Measurements from ENCODE around the gene PATE3. TPM values are rescaled to one million over a fixed set of nuclear protein-coding genes. Genes with fewer than 3 reads are reported as not detected.

Gene PATE3, protein sequence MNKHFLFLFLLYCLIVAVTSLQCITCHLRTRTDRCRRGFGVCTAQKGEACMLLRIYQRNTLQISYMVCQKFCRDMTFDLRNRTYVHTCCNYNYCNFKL
- not detected for total RNA-seq

DNA sequence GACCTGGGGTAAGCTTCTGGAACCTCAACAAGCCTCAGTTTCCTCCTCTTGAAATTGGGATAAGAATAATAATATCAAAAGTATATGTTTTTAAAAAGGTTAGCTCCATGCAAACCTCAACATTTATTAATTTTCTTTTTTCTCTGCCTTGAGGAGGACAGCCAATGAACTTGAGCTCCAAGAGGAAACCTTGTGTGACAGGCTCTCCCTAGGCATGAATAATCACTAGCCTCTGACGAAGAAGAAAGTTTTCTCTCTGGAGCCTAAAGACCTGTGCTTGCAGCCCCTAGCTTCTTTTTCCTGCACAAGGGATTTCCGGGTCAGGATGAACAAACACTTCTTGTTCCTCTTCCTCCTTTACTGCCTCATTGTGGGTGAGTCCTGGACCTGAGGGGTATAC lies at the start of gene PATE3:
Gene PATE3, plus strand, starts transcription at position 301 of the 400 bp plus-strand sequence. Its CDS starts 25 bp downstream, at position 326.
- H3K4me3 Mint-ChIP-seq, result no peak within 1 kb of the TSS
- no peak within 1 kb of the TSS for H3K27ac Mint-ChIP-seq
- DNase-seq, result no peak
- no peaks in the 10 kb centered on the region for H3K36me3 Mint-ChIP-seq (ENCODE audit: low read depth)
- H3K27me3 Mint-ChIP-seq (ENCODE audit: low read depth), result peaks cover 2% of the 10 kb centered on the region
- peaks cover 3% of the 10 kb centered on the region for H3K9me3 Mint-ChIP-seq
- H3K4me1 Mint-ChIP-seq (ENCODE audit: low read depth), result no peaks in the 10 kb centered on the region
- intact Hi-C loops (cut with micrococcal nuclease), result no loop called here
- CTCF ChIA-PET, result no interaction called here

DNA sequence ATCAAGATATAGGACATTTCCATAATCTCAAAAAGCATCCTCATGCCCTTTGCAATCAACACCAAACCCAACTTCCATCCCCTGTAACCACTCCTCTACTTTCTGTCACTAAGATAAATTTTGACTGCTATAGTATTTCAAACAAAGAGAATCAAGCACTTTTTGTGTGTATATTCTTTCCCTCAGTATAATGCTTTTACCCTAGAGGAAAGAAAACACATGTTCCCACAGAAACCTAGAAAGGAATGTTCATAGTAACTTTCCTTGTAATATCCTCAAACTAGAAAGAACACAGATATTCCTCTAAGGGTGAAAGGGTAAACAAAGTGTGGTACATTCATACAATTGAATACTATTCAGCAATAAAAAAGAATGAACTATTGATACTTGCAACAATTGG lies 47.3 kb upstream of the PATE3 start:
- DNase-seq, result no peak
- H3K36me3 Mint-ChIP-seq (ENCODE audit: low read depth), result no peaks in the 10 kb centered on the region
- peaks cover 3% of the 10 kb centered on the region for H3K9me3 Mint-ChIP-seq
- H3K27ac Mint-ChIP-seq, result no peak overlapping the region
- no peaks in the 10 kb centered on the region for H3K4me1 Mint-ChIP-seq (ENCODE audit: low read depth)
- intact Hi-C loops (cut with micrococcal nuclease), result no loop called here
- H3K27me3 Mint-ChIP-seq (ENCODE audit: low read depth), result peaks cover 9% of the 10 kb centered on the region
- no peak overlapping the region for H3K4me3 Mint-ChIP-seq
- CTCF ChIA-PET, result no interaction called here

DNA sequence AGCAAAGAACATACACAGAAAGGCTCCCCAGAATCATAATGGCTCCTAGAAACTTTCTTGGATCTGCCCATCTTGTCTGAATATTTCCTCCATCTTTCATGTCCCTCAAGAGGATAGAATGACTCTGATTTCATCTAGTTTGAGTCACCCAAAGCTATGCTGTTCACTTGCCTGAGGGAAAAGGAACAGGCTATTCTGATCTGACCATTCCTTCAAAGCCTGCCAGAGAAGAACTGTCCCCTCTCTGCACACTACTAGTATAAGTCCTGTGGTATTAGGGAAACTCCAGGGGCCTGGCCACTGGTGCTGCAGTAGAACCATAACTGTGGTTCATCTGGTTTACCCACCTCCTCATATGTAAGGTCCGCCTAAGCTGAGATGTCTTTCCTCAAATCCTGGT lies 44.2 kb upstream of the PATE3 start:
- CTCF ChIA-PET, result no interaction called here
- intact Hi-C loops (cut with micrococcal nuclease), result no loop called here
- Mint-ChIP-seq H3K9me3 (no peaks in the 10 kb centered on the region), H3K27ac (no peak overlapping the region), H3K4me1 (ENCODE audit: low read depth) (no peaks in the 10 kb centered on the region), H3K27me3 (ENCODE audit: low read depth) (peaks cover 9% of the 10 kb centered on the region), H3K36me3 (ENCODE audit: low read depth) (no peaks in the 10 kb centered on the region), H3K4me3 (no peak overlapping the region)
- DNase-seq, result no peak

DNA sequence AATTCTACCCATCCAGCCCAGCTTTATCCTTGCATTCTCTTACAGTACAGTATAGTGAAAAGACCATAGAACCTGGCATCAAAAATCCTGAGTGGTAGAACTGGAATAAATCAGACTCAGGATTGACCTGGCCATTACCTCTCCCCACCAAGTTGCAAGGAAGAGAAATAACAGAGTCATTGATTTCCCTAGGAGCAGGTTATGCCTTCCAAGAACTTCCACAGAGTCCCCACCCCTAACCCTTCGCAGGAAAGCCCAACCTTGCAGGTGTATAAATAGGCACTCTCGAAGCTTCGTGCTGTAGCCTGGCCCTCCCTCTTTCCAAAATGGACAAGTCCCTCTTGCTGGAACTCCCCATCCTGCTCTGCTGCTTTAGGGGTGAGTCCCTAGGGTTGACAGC lies 41.9 kb upstream of the PATE3 start, which contains the start of gene PATE1:
Gene PATE1, plus strand, starts transcription at position 301 of the 400 bp plus-strand sequence. Its CDS starts 26 bp downstream, at position 327.
- Mint-ChIP-seq H3K4me3 (no peak within 1 kb of the TSS), H3K27me3 (ENCODE audit: low read depth) (peaks cover 12% of the 10 kb centered on the region), H3K36me3 (ENCODE audit: low read depth) (no peaks in the 10 kb centered on the region), H3K9me3 (no peaks in the 10 kb centered on the region), H3K27ac (no peak within 1 kb of the TSS), H3K4me1 (ENCODE audit: low read depth) (no peaks in the 10 kb centered on the region)
- CTCF ChIA-PET, result interaction anchor here (0.7 kb wide), 1 partner anchor 112 kb away, joined by 3 read pairs; no protein-coding TSS in a partner anchor
- intact Hi-C loops (cut with micrococcal nuclease), result no loop called here
- DNase-seq, result no peak

DNA sequence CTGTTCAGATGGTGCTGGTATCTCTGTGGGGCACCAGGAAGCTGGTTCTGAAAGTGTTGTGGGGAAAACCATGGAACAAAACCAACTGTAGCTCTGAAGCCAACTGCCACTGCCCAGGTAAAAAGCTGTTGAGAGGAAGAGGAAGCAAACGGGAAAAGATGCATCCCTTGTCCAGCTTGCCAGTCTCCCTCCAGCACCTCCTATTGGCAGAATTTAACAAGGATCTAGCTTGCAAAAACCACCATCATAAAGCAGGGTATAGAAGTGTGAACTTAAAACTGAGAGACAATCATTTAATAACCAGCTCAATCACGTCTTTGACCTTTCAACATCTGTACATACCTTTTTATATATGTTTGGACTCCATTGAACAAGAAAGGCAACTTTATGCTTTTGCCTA lies 37.3 kb upstream of the PATE3 start:
- no peak for DNase-seq
- Mint-ChIP-seq H3K4me1 (ENCODE audit: low read depth) (no peaks in the 10 kb centered on the region), H3K27ac (no peak overlapping the region), H3K9me3 (no peaks in the 10 kb centered on the region), H3K4me3 (no peak overlapping the region), H3K36me3 (ENCODE audit: low read depth) (no peaks in the 10 kb centered on the region), H3K27me3 (ENCODE audit: low read depth) (peaks cover 12% of the 10 kb centered on the region)
- intact Hi-C loops (cut with micrococcal nuclease), result no loop called here
- CTCF ChIA-PET, result no interaction called here

DNA sequence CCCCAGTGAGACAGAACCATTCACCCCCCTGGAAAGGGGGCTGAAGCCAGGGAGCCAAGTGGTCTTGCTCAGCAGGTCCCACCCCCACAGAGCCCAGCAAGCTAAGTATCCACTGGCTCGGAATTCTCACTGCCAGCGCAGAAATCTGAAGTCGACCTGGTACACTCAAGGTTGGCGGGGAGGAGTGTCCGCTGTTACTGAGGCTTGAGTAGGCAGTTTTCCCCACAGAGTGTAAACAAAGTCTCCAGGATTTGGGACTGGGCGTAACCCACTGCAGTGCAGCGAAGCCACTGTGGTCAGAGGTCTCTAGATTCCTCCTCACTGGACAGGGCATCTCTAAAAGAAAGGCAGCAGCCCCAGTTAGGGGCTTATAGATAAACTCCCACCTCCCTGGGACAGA lies 31.9 kb upstream of the PATE3 start:
- peaks cover 17% of the 10 kb centered on the region for H3K27me3 Mint-ChIP-seq (ENCODE audit: low read depth)
- H3K36me3 Mint-ChIP-seq (ENCODE audit: low read depth), result peaks cover 1% of the 10 kb centered on the region
- no peak overlapping the region for H3K4me3 Mint-ChIP-seq
- H3K4me1 Mint-ChIP-seq (ENCODE audit: low read depth), result no peaks in the 10 kb centered on the region
- no peak for DNase-seq
- peaks cover 14% of the 10 kb centered on the region for H3K9me3 Mint-ChIP-seq
- CTCF ChIA-PET, result no interaction called here
- intact Hi-C loops (cut with micrococcal nuclease), result no loop called here
- no peak overlapping the region for H3K27ac Mint-ChIP-seq

DNA sequence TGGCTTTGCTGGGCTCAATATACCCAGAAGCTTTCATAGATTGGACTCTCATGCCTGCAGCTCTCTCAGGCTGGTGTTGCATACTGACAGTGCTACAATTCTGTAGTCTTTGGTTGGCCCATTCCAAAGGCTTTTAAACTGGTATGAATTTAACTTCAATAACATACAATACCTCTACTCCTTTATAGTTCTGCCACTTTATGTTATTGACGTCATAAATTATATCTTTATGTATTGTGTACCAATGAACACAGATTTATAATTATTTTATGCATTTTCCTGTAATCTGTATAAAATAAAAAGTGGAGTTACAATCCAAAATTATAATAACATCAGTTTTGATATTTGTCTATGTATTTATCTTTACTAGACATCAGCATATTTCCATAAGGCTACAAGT lies 25.5 kb upstream of the PATE3 start:
- intact Hi-C loops (cut with micrococcal nuclease), result no loop called here
- H3K27me3 Mint-ChIP-seq (ENCODE audit: low read depth), result peaks cover 9% of the 10 kb centered on the region
- CTCF ChIA-PET, result no interaction called here
- peaks cover 1% of the 10 kb centered on the region for H3K36me3 Mint-ChIP-seq (ENCODE audit: low read depth)
- no peak overlapping the region for H3K4me3 Mint-ChIP-seq
- H3K9me3 Mint-ChIP-seq, result peaks cover 14% of the 10 kb centered on the region
- H3K27ac Mint-ChIP-seq, result no peak overlapping the region
- no peaks in the 10 kb centered on the region for H3K4me1 Mint-ChIP-seq (ENCODE audit: low read depth)
- no peak for DNase-seq

DNA sequence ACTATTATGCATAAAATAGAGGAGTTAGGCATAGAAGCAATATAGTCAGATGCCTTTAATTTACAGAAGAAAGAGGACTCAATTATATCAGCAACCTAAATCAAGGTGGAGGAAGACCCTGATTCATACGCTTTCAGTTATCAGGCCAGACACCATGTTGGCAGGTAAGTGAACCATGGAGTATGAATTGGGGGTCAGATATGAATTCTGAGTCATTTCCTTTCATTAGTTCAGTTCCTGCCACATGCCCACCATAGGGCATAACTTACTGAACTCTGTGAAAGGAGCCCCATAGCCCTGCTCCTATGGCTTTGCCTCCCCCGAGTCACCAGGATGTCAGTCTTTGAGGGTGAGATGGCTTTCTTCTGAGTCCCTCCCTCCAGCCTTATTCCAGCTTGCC lies 24.4 kb upstream of the PATE3 start:
- intact Hi-C loops (cut with micrococcal nuclease), result no loop called here
- Mint-ChIP-seq H3K4me1 (ENCODE audit: low read depth) (peaks cover 2% of the 10 kb centered on the region), H3K4me3 (no peak overlapping the region), H3K9me3 (peaks cover 7% of the 10 kb centered on the region), H3K27me3 (ENCODE audit: low read depth) (peaks cover 10% of the 10 kb centered on the region), H3K27ac (no peak overlapping the region), H3K36me3 (ENCODE audit: low read depth) (no peaks in the 10 kb centered on the region)
- CTCF ChIA-PET, result no interaction called here
- no peak for DNase-seq

DNA sequence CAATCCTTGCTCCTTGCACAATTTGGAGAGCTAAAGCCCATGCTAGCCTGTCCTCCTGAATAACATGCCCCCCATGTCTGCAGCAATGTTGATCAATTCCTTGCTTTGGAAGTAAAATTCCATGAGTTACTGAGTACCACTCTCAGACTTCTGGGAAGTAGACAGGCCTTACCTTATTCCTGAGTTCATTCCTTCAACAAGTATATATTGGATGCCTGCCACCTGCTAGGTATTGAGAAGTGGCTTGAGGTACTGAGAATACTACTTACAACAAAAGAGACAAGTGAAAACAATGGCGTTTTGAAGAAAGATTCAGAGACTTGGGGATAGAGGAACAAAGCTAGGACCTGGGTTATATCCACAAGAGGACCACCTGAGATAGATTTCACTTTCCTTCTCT lies 21.7 kb upstream of the PATE3 start:
- CTCF ChIA-PET, result no interaction called here
- Mint-ChIP-seq H3K36me3 (ENCODE audit: low read depth) (no peaks in the 10 kb centered on the region), H3K4me1 (ENCODE audit: low read depth) (peaks cover 2% of the 10 kb centered on the region), H3K4me3 (no peak overlapping the region), H3K9me3 (no peaks in the 10 kb centered on the region), H3K27me3 (ENCODE audit: low read depth) (peaks cover 6% of the 10 kb centered on the region), H3K27ac (no peak overlapping the region)
- DNase-seq, result no peak
- intact Hi-C loops (cut with micrococcal nuclease), result no loop called here

DNA sequence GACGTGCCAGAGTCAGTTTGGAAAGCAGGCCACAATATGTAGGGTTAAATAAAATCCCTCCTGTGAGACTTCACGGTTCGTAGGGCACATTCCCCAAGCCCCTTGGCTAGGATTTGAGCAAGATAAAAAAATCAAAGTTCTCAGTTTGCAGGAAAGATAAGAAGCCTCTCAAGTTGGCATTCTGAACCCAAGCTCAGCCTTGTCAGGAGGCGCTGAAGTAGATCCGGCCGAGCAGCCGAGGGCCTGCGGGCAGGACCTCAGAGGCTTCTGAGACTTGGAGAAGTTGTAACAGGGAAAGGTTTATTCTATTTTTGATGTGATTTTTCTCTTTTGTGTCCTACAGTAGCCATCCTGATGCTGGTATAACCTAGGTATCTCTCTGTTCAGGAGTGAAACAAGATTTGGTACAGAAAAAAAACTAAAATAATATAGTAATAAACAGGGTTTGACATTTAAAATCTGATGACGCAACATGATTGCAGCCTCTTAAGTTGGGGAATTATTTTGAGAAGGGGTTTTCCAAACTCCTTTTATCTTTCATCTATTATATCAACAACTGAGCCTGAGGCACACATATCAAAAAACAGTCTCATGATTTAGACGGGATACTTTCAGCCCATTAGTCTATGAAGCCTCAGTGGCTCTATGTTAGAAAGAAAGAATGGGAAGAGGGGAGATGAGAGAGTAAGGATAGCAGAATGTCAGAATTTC lies 19.4 kb upstream of the PATE3 start:
- CTCF ChIA-PET, result no interaction called here
- Mint-ChIP-seq H3K36me3 (ENCODE audit: low read depth) (no peaks in the 10 kb centered on the region), H3K9me3 (no peaks in the 10 kb centered on the region), H3K4me1 (ENCODE audit: low read depth) (peaks cover 2% of the 10 kb centered on the region), H3K27ac (no peak overlapping the region), H3K27me3 (ENCODE audit: low read depth) (peaks cover 6% of the 10 kb centered on the region), H3K4me3 (no peak overlapping the region)
- intact Hi-C loops (cut with micrococcal nuclease), result no loop called here
- no peak for DNase-seq

DNA sequence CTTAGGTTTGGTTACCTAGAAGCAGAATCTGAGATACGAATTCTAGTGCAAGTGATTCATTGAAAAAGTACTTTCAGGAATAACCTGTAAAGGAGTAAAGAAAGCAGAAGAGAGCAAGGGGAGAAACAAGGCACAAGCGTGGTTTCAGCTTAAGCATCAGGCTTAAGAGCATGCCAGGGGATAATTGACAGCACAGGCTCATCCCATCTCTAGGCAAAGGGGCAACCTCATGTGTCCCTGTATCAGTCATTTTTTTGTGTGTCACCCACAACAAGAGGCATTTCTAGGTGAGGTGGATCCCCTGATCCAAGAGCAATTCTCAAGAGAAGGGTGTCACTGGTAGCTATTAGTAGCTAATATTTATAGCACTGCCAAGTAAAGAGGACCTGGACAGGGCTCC lies 17.3 kb upstream of the PATE3 start:
- Mint-ChIP-seq H3K9me3 (no peaks in the 10 kb centered on the region), H3K27ac (no peak overlapping the region), H3K4me1 (ENCODE audit: low read depth) (peaks cover 2% of the 10 kb centered on the region), H3K27me3 (ENCODE audit: low read depth) (peaks cover 6% of the 10 kb centered on the region), H3K36me3 (ENCODE audit: low read depth) (no peaks in the 10 kb centered on the region), H3K4me3 (no peak overlapping the region)
- no peak for DNase-seq
- intact Hi-C loops (cut with micrococcal nuclease), result no loop called here
- CTCF ChIA-PET, result no interaction called here

DNA sequence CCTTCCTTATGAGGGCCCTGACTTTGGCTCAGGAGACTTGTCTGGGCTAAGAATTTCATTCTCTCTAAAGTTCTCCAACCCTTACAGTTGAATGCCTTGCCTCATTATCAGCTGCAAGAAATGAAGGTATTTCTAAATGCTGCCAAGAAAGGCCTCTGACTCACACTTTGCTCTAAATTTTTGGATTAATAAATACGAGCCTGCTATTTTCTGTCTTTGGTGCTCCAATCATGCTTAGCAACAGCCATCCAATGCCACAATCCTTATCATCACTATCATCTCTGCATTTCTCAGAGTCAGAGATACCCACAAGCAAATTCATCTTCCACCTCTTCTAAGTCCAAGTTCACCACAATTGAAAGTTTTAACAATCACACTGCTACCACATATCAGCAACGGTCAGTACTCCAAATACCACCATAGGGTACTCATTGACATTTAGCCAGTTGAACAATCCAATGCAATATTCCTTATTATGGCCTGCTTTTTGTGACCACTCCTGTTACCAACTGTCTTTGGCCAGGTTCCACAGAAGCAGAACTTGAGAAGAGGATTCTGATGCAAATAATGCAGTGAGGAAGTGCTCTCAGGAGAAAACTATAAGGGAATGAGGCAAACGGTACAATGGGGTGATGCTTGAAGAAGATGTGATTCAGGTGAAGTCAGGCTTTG lies 15.0 kb upstream of the PATE3 start:
- Mint-ChIP-seq H3K27me3 (ENCODE audit: low read depth) (peaks cover 6% of the 10 kb centered on the region), H3K36me3 (ENCODE audit: low read depth) (no peaks in the 10 kb centered on the region), H3K4me1 (ENCODE audit: low read depth) (peaks cover 1% of the 10 kb centered on the region), H3K27ac (no peak overlapping the region), H3K9me3 (no peaks in the 10 kb centered on the region), H3K4me3 (no peak overlapping the region)
- no peak for DNase-seq
- intact Hi-C loops (cut with micrococcal nuclease), result no loop called here
- CTCF ChIA-PET, result no interaction called here

DNA sequence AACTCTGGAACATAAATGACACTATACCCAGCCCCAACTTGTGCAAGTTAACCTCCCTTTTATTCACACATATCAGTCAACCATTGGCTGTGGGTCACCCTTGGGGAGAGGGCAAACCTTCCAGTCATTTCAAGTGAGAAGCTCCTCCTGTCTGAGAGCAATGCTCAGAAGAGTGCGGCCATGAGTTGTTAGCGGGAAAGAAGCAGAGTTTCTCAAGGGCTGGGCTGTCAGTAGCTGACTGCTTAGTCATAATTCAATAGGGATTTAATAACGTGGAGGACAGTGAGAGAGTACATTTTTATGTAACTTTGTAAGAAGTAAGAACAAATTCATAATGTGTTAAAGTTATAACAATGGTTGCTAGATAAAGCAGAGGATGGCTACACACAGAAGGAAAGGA lies 14.4 kb upstream of the PATE3 start:
- no peak for DNase-seq
- intact Hi-C loops (cut with micrococcal nuclease), result no loop called here
- Mint-ChIP-seq H3K27me3 (ENCODE audit: low read depth) (peaks cover 7% of the 10 kb centered on the region), H3K27ac (no peak overlapping the region), H3K4me3 (no peak overlapping the region), H3K4me1 (ENCODE audit: low read depth) (no peaks in the 10 kb centered on the region), H3K36me3 (ENCODE audit: low read depth) (no peaks in the 10 kb centered on the region), H3K9me3 (no peaks in the 10 kb centered on the region)
- CTCF ChIA-PET, result no interaction called here
